HG03521 (cell line): Measurements from ENCODE around the gene LRRC8E.
"Not testable (repeated sequence)": the region's sequence is repeated elsewhere in the genome, so short reads cannot be mapped to it uniquely, and the experiment has no call there.

Source experiments
- ATAC-seq: cut with Tn5 transposase; IDR thresholded peaks from one replicate; pipeline ENCODE4 v1.9.1; 2021; ENCODE audit warnings: mild to moderate bottlenecking, moderate library complexity; ENCODE audit not compliant: unreplicated experiment

The LRRC8E gene

GRCh38 chr19:7928741-7929701, 40.7 kb downstream of the LRRC8E start:
- no peak for ATAC-seq

- ATAC-seq, result not testable (repeated sequence)
Measured at GRCh38 chr19:7930030-7930429, 41.7 kb downstream of the LRRC8E start.

GRCh38 chr19:7930765-7931164, 42.5 kb downstream of the LRRC8E start:
- ATAC-seq, result no peak

- no peak for ATAC-seq
Measured at GRCh38 chr19:7931221-7932061, 43.1 kb downstream of the LRRC8E start.

- ATAC-seq, result no peak
Measured at GRCh38 chr19:7932276-7932929, 44.1 kb downstream of the LRRC8E start.

GRCh38 chr19:7932930-7933300, 44.6 kb downstream of the LRRC8E start:
- ATAC-seq, result no peak

GRCh38 chr19:7933411-7933810, 45.1 kb downstream of the LRRC8E start:
- no peak for ATAC-seq

GRCh38 chr19:7933828-7934725, 45.8 kb downstream of the LRRC8E start:
- no peak for ATAC-seq

GRCh38 chr19:7934766-7935165, 46.5 kb downstream of the LRRC8E start:
- no peak for ATAC-seq

- no peak for ATAC-seq
Measured at GRCh38 chr19:7940841-7941240, 52.5 kb downstream of the LRRC8E start.

- ATAC-seq, result no peak
Measured at GRCh38 chr19:7941895-7942596, 53.7 kb downstream of the LRRC8E start.

- no peak for ATAC-seq
Measured at GRCh38 chr19:7942981-7943443, 54.7 kb downstream of the LRRC8E start.

GRCh38 chr19:7943444-7944176, 55.3 kb downstream of the LRRC8E start, which contains the start of gene TIMM44:
Gene TIMM44 (minus strand): TSS chr19:7943666. CDS start chr19:7943651, 15 bp downstream.
- peak; percentile 94 for ATAC-seq

- peak; percentile 11 for ATAC-seq
Measured at GRCh38 chr19:7944177-7944761, 56.0 kb downstream of the LRRC8E start.

- ATAC-seq, result no peak
Measured at GRCh38 chr19:7947939-7948338, 59.6 kb downstream of the LRRC8E start.
